ENCODE data around the gene TTPAL.

GRCh38 chr20:44488551-44488950 is 12.9 kb downstream of the TTPAL start:
- TF ChIP-seq SP1 (IDR thresholded peaks at IDR 0.05) (no peak), FOXK2 (IDR thresholded peaks at IDR 0.05) (no peak), FOXM1 (IDR thresholded peaks at IDR 0.05; ENCODE audit: borderline replicate concordance) (no peak), ELF4 (IDR thresholded peaks at IDR 0.05) (no peak), L3MBTL2 (conservative IDR thresholded peaks at IDR 0.05) (no peak), FOXA1 (IDR thresholded peaks at IDR 0.05) (no peak), BHLHE40 (IDR thresholded peaks at IDR 0.05; ENCODE audit: borderline replicate concordance) (no peak), ARNT (IDR thresholded peaks at IDR 0.05) (no peak), SUZ12 (IDR thresholded peaks at IDR 0.05) (no peak), HDGF (IDR thresholded peaks at IDR 0.05; ENCODE audit: borderline replicate concordance) (no peak)
- TF ChIP-seq, protein P1, sequence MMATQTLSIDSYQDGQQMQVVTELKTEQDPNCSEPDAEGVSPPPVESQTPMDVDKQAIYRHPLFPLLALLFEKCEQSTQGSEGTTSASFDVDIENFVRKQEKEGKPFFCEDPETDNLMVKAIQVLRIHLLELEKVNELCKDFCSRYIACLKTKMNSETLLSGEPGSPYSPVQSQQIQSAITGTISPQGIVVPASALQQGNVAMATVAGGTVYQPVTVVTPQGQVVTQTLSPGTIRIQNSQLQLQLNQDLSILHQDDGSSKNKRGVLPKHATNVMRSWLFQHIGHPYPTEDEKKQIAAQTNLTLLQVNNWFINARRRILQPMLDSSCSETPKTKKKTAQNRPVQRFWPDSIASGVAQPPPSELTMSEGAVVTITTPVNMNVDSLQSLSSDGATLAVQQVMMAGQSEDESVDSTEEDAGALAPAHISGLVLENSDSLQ (IDR thresholded peaks at IDR 0.05): no peak

All from HEK293T (cell line).